Activated T-cell treated with anti-CD3 and anti-CD28 coated beads, Interleukin-2, amount 50 U/mL, for 1 hour (primary cell): ENCODE measurements around the gene ELAVL1.
"Not testable (repeated sequence)": the region's sequence is repeated elsewhere in the genome, so short reads cannot be mapped to it uniquely, and the experiment has no call there.

Source experiments
- DNase-seq: peaks from one replicate; pipeline ENCODE4 v3.0.0-alpha.2; 2020

ELAVL1 gene

DNA sequence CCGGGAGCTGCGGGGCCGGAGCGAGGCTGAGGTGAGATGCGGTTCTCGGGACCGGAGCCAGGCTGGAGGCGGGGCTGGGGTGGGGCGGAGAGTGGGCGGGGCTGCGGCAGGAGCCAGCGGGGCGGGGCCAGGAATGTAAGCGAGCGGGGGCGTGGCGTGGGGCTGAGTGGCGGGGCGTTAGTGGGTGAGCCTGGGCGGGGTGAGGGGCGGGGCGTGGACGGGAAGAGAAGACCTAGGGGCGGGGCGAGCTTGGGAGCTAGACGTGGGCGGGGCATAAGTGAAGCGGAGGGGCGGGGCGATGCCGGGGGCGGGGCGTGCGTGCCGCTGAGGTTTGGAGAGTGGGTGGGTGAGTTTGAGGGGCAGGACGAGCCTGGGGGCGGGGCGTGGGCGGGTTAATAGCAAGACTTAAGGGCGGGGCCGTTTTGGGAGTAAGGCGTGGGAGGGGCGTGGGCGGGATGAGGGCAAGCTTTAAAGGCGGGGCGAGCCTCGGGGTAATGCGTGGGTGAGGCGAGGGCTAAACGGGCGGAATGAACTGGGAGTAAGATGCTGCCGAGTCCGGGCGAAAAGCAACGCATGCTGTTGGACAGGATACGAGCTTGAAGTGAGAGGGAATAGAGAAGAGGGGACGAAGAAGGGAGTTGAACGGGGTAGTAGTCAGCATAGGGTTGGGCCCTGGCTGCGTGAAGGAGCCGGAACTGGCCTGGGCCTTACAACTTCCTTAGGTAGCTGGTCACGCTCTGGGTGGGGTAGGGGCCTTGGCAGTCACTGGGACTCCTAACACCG is 84.7 kb downstream of the ELAVL1 start:
- peak; percentile 99 for DNase-seq

DNA sequence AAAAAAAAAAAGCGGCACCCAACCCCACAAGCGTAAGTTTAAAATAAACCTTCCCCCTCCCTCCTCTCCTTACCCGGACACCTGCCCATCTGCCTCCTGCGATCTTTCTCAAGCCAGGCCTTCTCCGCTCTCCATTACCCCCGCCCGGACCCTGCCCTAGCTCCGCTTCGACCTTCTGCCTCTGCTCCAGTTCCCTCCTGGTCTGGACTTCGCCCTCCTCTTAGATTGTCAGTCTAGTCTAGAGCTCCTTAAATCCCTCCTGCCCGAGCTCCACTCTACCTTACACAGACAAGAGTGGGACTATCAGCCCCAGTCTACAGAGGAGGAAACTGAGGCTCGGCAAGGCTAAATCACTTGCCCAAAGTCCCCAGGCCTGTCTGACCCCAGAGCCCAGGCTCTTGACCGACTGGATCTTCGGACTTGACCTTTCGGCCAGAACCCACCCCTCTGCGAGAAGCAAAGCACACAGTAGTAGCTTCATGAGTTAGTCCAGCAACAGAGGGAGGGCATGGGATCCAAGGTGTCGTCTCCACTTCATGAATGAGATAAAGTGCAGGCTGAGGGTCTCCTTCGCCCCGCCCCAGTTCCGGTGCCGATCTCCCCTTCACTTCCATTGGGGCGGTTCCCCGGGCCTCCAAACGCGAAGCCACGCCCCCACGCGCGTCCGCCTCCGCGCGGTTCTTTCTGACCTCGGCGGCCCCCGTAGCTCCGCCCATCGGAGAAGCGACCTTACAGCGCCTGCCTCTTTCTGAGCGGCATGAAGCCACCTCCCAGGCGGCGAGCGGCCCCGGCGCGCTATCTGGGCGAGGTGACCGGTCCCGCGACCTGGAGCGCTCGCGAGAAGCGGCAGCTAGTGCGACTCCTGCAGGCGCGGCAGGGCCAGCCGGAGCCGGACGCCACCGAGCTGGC is 85.6 kb downstream of the ELAVL1 start, which contains the start of gene SNAPC2:
TSS of gene SNAPC2 (plus strand) at position 729 of the 909 bp plus-strand sequence. CDS start at position 758, 29 bp downstream.
- peak; percentile 97 for DNase-seq

DNA sequence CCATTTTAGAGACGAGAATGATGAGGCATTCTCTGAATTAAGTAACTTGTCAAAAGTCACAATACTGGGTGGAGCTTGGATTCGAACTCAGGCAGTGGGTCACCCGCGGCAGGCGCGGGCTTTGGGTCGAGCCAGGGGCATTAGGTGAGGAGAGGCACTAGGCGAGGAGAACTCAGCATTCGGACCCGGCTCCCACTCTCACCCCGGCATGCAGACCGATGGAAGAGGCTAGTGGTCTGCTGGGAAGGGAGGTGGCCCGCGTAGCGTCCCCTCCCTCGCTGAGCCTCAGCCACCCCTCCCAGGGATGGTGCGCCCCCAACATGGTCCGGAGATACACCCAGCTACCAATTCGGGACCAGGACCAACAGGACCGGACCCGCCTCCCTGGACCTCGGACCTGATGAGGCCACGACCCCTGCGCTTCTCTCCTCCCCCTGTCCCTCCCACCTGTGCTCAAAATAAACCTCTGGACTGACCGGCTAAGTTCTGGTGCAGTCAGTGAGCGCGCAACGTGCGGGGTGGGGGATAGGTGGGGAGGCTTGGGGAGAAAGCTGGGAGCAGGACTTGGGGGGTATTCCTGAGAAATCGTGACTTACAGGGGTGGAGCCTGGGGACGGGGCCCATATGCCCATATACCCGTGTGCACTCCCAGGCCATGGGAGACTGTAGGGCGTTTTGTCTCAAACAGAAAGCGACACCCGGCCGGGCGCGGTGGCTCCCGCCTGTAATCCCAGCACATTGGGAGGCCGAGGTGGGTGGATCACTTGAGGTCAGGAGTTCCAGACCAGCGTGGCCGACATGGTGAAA is 86.6 kb downstream of the ELAVL1 start:
- no peak for DNase-seq

DNA sequence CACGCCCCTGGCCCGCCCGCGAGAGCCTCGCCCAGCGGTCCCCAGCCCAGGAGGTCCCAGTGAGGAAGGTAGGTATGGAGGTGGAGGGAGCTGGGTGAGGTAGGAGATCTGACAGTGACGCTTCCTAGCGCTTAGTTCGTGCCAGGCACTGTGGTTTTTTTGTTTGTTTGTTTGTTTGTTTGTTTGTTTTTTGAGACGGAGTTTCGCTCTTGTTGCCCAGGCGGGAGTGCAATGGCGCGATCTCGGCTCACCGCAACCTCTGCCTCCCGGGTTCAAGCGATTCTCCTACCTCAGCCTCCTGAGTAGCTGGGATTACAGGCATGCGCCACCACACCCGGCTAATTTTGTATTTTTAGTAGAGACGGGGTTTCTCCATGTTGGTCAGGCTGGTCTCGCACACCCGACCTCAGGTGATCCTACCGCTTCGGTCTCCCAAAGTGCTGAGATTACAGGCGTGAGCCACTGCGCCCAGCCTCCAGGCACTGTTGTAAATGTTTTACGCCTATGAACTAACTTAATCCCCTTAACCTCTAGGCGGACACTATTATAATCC is 87.3 kb downstream of the ELAVL1 start:
- DNase-seq: not testable (repeated sequence)

DNA sequence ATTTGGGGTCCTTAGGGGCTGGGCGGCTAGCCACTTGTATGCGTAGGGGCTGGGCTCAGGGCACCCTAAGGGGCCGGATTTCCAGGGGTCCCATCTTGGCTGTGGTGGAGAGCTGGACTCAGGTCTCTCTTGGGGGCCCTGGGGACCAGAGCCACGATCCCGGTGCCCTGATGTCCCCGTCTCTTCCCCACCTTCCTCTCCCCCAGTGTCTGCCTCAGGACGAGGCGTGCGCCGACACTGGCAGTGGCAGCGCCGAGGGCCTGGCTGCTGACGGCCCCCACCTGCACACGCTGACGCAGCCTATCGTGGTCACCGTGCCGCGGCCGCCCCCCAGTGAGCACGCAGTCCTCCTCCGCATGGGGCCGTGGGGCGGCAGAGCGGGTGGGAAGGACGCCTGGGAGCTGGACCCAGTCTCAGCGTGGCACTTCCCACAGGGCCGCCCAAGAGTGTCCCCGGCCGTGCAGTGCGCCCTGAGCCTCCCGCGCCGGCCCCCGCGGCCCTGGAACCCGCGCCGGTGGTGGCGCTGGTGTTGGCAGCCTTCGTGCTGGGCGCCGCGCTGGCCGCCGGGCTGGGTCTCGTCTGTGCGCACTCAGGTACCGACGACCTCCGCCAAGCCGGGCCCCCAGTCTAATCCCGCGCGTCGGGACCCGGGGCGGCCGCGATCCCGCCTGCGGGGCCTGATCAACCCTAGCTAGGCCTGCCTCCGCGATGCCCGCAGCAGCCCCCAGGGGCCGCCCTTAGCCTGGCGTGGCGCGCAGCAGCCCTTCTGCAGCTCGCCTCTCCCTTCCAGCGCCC is 88.0 kb downstream of the ELAVL1 start:
- peak; percentile 72 for DNase-seq

DNA sequence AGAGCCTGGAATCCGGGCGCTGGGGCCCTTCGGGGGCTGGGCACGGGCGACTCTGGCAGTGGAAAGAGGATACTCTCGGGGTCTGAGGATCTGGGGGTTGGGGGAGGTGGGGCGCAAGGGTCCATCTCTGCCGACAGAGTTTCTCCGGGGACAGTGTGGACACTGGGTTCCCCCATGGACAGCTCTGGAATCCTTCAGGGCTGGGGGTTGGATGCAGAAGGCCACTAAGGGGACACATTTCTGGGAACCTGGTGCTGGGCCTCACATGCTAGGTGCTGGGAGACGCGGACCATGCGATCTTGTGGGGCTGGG is 88.5 kb downstream of the ELAVL1 start:
- DNase-seq: no peak

DNA sequence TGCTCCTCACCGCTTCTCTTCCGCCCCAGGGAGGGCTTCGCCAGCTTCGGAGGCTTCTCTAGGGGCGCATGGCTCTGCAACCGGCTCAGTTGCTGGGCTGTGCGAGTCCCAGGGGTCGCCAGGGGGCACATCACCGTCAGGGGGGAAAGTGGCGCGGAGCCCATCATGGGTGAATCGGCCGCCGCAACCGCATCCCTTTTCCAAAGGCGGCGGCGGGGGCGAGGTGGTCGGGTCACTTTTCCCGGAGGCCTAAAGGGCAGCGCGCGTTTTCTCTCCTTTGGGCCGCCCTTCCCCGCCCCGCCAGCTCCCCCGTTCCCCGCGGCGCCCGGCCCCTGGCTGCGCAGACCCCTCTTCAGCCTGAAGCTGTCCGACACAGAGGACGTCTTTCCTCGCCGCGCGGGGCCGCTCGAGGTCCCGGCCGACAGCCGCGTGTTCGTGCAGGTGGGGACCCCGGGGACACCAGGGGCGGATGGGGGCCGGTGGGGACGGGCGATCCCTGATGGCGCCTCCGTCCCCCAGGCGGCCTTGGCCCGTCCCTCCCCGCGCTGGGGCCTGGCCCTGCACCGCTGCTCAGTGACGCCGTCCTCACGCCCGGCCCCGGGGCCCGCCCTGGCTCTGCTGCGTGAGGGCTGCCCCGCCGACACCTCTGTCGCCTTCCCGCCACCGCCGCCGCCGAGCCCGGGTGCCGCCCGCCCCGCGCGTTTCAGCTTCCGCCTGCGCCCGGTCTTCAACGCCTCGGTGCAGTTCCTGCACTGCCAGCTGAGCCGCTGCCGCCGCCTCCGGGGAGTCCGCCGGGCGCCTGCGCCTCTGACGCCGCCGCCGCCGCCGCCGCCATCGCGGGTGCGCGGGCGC is 89.1 kb downstream of the ELAVL1 start:
- DNase-seq: peak; percentile 59

DNA sequence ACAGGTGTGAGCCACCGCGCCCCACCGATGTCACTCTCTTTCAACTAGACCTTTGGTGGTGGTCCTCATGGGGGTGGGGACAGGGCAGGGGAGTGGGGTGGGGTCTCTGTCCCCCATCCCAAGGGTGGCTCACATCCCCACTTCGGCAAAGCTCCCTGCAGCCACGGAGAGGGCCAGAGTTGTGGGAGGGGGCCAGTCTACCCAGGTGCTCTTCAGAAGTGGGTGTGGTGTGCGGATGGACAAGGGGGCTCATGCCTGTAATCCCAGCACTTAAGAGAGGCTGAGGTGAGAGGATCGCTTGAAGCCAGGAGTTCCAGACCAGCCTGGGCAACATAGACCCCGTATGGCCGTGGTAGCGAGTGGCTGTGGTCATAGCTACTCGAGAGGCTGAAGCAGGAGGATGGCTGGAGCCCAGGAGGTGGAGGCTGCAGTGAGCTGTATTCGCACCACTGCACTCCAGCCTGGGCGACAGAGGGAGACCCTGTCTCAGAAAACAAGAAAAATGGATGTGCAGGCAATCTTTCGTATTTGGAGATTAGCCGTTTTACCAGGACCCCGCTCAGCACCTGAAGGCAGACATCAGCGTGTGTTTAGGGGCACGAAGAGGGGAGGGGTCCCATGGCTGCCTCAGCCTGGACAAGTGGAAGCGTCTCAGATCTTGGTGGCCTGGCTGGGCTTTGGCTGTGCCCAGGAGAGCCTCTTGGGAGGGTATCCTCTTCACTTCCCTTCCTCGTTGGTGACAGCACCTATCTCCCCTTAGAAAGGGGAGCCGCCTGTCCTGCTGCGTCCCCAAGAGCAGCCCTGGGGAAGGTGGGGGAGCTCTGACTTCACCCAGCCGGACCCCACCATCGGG is 90.0 kb downstream of the ELAVL1 start:
- DNase-seq: no peak

DNA sequence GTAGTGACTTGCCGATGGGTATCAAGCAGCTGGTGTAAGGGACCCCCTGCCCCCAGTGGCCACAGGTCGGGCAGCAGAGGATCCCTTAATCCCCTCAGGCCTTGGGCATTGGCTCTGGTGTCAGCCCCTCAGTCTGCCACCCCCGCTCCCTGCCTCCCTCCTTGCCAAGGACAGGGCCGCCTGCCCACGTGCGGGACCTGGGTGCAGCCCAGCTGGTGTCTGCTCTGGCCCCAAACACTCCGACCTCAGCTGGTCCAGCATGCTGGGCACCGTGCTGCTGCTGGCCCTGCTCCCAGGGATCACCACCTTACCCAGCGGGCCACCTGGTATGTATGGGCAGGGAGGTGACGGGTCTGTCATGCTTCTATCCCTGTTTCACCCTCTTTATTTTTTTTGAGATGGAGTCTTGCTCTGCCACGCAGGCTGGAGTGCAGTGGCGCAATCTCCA is 90.8 kb downstream of the ELAVL1 start, which contains the start of gene TGFBR3L:
TSS of gene TGFBR3L (plus strand) at position 233 of the 448 bp plus-strand sequence.
- no peak for DNase-seq

DNA sequence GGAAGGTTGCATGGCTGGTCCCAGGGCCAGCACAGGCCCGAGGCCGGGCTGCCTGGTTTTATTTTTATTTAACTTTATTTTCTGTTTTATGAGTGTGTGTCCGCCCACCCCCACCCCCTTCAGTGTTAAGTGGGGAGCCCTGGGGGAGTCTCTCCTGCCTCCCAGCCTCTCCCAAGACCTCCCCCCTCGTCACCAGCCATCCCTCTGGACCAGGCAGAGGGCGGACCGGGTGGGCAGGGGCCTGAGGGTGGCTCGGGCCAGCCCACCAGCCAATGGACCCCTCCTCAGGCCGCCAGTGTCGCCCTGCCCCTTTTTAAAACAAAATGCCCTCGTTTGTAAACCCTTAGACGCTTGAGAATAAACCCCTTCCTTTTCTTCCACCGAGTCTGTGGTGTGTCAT is 91.3 kb downstream of the ELAVL1 start:
- DNase-seq: no peak

DNA sequence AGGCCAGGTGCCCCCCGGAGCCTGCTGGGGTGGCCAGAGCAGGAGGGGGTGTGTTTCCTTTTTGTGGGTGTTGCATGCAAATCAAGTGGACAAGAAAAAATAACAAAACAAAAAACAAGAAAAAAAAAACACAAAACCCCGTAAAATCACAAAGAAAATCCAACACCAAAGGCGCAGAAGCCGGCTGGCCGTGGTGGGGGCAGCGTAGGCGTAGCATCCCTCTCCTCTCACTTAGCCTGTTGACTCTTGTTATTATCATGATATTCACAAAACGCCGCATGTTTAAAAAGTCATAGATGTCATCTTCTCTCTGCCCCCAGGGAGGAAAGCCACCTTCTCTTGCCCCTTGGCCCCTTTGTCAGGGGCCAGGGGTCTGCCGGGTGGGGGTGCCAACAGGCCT is 91.8 kb downstream of the ELAVL1 start:
- no peak for DNase-seq

DNA sequence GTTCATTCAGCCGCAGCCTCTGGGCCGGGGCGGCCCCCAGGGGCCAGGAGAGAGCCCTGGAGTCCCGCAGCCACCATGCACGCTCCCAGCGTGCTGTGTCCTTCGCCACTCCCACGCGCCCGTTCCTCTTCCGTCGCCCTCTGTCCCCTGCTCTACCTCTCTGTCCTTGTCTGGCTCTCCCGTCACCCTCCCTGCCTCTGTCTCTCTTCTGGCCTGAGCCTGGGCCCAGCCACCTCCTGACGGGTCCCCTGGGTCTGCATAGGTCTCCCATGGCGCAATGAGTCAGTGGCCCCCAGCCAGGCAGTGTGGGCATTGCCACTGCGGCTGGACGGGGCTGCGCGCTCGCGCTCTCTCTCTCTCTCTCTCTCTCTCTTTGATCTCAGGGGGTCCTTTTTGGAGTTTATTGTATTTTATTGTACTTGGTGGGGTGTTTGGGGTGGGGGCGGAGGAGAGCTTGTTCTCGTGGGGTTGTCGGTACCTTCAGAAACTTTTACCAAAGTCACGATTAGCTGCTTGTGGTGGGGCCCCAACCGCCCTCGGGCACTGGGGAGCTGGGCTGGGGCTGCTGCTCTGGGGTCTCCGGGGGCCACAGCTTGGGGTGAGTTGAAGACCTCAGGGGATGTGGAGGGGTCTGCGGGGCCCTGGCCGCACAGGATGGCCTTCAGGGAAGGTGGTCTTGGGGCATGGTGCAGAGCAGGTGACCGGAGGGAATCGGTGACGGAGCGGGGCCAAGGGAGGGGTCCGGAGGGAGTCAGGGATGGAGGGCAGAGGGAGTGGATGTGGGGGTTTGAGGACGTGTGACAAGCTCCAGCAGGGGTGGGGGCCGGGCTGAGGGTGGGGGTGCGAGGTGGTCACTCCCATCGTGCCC is 92.5 kb downstream of the ELAVL1 start:
- DNase-seq: no peak

DNA sequence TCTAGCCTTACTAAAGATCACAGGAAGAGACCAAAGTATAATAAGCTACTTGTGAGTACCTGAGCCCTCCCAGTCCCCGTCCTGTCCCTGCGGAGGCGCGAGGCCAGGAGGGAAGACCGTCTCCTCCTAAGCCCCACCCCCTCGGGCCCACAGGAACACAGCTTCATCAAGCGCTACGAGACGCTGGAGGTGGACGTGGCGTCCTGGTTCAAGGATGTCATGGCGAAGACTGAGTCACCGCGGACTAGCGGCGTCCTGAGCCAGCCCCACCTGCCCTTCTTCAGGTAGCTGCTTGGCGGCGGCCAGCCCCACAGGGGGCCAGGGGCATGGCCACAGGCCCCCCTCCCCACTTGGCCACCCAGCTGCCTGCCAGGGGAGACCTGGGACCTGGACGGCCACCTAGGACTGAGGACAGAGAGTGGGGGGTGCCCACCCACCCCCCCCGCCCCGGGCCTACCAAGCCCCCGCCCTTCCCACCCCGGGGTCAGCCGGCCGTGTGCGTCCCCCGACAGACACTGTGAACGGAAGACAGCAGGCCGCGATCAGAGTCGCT is 93.2 kb downstream of the ELAVL1 start:
- DNase-seq: no peak

DNA sequence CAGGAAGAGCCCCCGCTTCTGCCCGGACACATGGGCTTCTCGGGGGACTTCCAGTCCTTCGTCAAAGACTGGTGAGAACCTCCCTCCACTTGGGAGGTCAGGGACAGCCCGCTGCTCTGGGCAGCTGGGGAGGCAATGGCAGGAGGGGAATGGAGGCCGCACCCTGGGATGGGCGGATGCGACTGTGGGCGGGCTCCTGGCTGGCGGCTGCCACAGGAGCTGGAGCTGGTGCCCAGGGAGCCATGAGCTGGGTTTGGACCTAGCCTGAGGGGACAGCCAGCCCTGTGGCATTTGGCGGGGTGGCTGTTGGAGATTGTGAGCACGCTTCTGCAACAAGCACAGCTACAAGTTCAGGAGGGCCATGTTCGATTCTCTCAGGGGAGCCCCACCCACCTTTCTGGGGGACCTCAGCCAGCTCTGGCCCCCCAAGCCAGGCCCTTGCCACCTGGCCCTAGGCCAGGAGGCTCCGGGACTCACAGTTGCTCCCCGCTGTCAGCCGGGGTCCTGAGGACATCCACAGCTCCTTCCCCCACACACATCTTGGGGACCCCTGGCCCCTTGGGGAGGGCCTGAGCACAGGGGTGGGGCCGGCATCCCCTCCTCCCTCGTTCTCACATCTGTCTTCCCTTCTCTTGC is 93.8 kb downstream of the ELAVL1 start:
- no peak for DNase-seq

DNA sequence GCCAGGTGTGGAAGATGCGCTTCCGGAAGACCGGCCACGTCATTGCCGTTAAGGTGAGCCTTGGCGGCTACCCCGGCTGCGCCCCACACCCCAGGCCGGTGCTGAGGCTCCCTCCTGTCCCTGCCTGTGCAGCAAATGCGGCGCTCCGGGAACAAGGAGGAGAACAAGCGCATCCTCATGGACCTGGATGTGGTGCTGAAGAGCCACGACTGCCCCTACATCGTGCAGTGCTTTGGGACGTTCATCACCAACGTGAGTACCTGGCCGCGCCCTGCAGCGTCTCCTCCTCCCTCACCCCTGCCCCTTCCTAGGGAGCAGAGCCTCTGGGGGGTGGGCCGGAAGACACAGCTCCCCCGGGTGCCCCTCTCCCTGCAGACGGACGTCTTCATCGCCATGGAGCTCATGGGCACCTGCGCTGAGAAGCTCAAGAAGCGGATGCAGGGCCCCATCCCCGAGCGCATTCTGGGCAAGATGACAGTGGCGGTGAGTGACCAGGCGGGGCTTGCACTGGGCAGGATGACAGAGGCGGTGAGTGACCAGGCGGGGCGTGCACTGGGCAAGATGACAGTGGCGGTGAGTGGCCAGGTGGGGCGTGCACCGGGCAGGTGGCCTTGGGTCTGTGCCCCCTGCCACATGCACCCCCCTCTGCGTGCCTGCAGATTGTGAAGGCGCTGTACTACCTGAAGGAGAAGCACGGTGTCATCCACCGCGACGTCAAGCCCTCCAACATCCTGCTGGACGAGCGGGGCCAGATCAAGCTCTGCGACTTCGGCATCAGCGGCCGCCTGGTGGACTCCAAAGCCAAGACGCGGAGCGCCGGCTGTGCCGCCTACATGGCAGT is 94.9 kb downstream of the ELAVL1 start:
- no peak for DNase-seq

DNA sequence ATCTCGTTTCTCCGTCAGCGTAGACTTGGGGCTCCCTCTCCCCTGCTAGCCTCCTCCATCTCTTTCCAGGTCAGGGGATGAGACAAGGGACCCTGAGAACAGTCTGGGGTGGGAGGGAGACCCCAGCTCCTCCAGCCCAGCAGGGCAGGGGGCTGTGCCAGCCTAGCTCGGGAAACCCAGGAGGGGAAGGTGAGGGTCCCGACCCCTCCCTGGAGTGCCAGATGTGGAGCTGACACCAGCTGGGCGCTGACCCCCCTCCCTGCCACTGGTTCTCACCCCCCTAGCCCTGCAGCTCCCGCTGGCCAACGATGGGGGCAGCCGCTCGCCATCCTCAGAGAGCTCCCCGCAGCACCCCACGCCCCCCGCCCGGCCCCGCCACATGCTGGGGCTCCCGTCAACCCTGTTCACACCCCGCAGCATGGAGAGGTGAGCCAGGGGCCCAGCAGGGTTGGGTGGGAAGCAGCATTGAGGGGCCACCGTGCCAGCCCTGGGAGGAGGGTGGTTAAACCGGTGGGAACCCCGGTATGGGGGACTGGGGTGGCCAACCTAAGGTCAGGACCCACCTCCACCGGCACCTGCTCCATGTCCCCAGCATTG is 95.9 kb downstream of the ELAVL1 start:
- DNase-seq: no peak
